NCI-H748 (cell line): Measurements from ENCODE around the gene RYK.
"Not testable (repeated sequence)": the region's sequence is repeated elsewhere in the genome, so short reads cannot be mapped to it uniquely, and the experiment has no call there.

Source experiments
- DNase-seq: peaks from one replicate; lab custom pipeline; 2025; ENCODE audit not compliant: unreplicated experiment; lab: John Stamatoyannopoulos, UW

Gene RYK

DNA sequence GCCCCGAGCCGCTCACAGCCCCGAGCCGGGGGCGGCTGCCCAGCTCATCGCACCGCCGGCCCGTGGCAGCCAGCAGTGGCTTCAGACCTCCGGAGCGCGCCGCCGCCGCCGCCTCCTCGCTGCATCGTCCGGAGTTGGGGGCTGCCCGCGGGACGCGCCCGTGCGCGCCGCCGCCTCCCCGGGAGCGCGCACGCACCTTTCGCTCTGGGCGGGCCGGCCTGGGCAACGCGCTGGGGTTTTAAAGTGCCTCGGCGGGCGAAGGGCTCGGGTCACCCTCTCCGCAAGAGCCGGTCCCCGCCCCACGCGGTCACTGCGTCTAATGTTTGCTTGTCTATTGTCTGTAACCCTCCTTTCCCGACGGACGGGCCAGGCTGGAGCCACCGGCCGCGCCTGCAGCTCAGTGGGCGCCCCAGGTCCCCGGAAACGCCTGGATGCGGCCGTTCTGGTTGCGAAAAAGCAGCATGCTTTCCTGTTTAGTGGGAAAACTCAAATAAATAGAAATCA is at the start of gene RYK:
RYK (minus strand) TSS at position 143 of the 504 bp plus-strand sequence. CDS start 205 bp downstream, outside the sequence.
- peak; percentile 89 for DNase-seq

DNA sequence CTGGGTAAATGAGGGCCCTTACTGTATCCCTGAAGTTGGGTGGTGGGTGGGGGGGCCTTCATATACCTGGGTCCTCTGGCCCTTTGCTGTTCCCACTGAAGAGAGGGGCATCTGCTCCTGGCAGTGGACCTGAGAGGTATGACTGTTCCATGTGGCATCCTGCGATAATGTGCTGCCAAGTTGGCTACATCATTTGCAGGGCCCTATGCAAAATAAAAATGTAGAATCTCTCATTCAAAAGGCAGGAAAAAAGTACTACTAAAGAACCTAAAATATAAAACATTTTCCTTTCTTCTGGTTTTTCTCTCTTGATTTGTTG is 49.2 kb upstream of the RYK start:
- DNase-seq: no peak

DNA sequence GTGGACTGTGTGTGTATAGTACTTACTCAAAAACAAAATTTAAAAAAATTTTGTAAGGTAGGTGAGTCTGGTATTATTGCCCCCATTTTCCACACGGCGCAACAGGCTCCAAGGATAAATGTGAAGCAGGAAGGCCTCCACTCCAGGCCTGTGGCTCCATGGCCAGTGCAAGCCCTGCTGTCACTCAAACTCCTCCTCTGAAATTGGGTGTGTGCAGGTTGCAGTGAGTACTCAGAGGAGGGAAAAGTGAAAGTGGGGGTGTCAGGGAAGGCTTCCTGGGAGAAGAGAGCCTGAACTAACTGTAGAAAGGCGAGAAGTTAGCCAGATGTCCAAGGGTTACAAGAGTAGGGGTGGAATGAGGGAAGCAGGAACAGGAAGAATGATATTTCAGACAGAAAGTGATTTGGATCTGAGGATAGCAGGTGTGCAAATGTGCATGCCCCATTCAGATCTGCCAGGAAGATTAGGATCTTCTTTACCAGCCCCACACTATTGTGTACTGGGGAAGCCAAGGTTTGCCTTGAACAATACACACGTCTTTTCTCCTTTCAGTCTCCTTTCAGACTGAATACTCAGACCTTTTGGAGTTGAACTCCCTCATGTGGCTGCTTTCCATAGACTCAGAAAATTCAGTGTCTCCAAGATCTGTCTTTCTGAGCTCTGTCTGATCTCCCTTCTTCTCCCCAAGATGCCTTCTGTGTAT is 48.7 kb upstream of the RYK start:
- DNase-seq: no peak

DNA sequence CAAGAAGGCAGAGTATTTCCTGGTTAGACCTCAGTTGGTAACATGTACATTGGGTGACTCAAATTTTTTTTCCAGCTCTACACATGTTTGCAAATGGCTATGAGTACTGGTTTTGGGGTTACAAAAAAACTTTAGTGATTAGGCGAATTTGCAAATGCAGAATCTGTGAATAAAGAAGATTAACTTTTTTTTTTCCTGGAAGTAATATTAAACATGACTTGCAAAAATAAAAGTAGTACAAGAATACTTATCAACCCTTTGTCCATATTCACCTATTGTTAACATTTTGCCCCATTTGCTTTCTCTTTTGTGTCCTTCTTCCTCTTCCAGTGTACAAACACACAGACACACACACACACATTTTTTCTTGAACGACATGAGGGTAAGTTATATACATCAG is 47.6 kb upstream of the RYK start:
- no peak for DNase-seq

DNA sequence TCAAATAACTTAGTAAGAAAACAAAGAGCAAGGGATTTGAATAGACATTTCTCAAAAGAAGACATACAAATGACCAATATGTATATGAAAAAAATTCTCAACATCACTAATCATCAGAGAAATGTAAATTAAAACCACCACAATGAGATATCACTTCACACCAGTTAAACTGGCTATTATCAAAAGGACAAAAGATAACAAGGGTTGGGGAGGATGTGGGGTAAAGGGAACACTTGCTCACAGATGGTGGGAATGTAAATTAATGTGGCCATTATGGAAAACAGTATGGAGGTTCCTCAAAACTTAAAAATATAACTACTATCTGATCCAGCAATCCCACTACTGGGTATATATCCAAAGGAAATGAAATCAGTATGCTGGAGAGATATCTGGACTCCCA is 46.0 kb upstream of the RYK start:
- no peak for DNase-seq

DNA sequence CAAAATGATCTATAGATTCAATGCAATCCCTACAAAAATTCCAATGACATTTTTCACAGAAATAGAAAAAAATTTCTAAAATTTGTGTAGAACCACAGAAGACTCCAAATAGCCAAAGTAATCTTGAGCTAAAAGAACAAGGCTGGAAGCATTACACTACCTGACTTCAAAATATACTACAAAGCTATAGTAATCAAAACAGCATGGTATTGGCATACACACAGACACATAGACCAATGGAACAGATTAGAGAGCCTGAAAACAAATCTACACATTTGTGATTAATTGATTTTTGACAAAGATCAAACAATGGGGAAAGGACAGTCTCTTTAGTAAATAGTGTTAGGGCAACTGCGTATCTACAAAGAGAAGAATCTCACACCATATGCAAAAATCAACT is 45.3 kb upstream of the RYK start:
- DNase-seq: no peak

DNA sequence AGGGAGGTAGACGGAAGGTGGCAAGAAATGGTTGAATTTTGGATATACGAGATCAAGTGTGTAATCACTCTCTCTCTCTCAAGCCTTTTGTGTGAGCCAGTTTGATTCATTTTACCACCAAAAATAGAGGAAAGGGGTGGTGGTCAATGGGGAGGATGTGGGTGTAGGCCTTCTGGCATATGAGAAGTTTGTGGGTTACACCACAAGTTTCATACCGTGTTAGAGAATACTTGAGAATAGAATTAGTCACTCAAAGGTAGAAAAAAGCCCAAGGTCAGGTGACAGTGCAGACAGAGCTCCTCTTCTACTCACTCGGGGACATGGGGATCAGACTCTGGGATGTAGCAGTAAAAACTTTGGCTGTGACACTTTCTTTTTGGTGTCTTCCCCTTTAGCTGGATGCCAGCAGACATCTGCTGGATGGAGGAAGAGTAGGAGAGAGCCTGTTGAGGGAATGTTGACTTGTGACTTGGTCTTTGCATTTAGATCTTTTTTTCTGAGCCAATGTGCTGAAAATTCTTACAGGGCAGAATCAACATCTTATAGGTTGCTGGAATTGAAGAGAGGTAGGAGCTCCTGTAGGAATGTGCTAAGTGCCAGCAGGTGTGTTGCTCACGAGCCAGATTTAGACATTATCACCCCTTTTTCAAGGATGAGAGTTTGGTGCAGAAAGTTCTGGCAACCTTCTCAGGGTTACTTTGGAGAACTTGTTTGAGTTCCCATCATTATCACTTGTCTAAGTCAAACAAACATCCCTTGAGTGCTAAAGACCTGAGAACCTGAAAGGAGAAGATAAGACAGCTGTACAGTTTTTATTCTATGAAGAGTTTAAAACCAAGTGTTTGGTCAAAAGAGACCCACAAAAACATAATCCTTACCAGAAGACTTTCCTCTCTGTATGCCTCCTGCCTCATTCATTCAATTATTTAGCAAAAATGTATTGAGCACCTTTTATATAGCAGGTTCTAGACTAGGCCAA is 43.9 kb upstream of the RYK start:
- no peak for DNase-seq

DNA sequence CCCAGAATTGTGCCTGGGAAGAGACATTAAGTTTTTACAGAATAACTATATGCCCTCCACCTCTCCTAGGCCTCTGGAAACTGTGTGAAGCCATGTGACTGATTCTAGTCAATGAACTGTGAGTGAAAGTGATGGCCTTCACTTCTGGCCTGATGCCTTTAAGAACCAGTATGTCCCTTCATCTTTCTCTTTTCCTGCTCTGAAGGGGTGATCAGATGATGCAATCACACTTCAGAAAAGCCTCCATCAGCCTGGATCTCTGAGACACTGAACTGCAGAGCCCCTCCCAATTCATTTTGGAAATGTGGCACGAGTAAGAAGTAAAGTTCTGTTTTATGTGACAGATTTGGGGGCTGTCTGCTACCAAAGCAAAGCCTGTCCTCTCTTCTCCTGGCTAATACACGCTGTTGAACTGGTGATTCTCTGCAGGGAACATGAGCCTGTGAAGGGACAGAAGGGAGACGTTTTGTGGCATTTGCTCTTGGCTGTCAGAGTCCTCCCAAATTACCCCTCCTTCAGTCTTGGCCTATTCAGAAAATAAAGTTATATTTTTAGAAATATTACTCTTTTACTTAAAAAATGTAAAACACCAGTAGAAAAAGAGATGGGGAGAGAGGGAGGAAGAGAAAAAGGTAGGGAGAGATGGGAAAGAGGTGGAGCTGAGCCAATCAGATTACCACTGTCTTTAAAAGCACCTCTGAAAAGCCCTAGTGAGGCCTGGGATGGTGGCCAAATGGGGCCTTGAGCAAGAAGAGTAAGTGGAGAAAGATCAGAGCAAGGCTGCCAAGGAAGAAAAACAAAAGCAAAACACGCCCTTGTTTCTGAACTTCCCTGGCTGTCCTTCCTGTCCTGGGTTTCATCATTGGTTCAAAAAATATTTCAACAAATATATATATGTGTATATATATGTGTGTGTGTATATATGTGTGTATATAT is 40.9 kb upstream of the RYK start:
- no peak for DNase-seq

DNA sequence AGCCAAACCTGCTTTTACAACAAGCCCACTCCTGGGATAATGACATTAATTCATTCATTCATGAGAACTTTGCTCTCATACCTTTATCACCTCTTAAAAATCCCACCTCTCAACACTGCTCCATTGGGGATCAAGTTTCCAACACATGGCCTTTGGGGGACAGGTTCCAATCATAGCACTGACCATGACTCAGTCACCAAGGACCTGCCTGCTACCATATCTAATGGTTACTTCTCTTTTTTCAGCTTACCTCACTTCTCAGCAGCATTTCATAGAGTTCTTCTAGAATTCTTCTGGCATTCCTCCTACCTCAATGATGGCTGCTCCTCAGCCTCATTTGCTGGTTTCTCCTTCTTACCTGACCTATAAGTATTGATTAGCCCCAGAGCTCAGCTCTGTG is 36.9 kb upstream of the RYK start:
- no peak for DNase-seq

DNA sequence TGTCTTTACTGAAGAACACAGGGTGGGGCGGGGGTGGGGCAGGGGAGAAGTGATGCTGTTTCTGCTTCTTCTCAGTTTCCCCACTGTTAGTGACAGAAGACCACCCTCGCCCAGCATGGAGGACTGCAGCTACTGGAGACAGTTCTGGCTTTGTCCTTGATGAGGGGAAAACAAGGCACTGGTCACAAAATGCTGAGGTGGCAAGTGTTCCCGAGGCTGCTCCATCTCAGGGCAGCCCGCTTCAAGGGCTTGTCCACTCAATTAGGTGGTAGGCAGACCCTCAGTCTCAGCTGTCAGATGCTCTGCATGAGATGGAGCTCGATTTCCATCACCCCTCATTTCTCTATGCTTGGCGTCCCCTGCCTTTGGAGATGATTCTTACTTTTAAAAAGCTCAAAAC is 33.8 kb upstream of the RYK start:
- no peak for DNase-seq

DNA sequence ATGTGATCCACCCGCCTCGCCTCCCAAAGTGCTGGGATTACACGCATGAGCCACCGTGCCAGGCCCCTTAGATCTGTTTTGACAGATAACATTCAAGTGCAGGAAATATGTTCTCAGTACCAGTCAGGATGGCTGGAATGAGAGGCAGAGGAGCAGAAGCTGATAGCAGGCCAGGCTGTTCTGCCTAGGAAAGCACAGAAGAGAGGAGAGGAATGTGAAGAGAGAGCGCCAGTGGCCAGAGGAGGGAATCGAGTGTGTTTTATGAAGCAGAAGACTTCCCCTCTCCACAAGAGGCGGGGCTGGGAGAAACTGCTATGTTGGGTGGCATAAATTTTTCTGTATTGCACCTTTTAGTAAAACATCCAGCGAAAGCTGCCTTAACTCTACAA is 32.0 kb upstream of the RYK start:
- DNase-seq: no peak

DNA sequence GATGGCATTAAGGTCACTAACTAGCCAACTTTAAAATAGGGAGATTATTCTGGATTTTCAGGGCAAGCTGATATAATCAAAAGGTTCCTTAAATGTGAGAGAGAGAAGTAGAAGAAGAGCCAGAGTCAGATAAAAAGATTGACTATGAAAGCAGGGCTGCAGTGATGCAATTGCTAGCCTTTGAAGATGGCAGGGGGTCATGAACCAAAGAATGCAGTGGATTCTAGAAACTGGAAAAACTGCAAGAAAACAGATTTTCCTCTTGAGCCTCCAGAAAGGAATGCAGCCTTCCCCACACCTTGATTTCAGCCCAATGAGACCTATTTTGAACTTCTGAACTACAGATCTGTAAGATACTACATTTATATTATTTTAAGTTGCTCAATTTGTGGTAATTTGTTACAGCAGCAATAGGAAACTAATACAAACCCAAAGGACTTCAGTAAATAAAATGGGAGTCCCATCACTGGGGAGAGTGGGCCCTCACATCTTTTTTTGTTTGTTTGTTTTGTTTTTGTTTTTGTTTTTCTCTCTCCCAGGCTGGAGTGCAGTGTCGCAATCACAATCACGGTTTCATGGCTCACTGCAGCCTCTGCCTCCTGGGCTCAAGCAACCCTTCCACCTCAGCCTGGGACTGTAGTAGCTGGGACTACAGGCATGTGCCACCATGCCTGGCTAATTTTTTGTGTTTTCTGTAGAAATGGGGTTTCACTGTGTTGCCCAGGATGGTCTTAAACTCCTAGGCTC is 31.4 kb upstream of the RYK start:
- no peak for DNase-seq

DNA sequence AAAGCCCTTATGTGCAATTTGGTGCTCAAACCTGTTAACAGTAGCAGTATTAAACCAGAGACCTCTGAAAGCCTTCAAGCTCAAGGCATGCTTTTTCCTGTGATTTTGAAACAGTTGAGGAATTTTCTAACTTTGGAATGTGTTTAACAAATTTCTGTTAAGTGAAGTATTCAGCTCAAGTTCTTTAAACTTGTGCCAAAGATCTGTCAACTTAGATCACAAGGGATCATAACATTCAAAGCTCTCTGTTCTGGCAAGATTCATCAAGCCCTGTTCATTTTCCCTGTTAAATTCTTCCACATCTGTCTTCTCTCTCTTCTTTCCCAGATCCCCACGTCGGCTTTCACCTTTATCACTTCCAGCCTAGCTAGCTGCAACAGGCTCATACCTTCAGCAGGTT is 28.8 kb upstream of the RYK start:
- no peak for DNase-seq

DNA sequence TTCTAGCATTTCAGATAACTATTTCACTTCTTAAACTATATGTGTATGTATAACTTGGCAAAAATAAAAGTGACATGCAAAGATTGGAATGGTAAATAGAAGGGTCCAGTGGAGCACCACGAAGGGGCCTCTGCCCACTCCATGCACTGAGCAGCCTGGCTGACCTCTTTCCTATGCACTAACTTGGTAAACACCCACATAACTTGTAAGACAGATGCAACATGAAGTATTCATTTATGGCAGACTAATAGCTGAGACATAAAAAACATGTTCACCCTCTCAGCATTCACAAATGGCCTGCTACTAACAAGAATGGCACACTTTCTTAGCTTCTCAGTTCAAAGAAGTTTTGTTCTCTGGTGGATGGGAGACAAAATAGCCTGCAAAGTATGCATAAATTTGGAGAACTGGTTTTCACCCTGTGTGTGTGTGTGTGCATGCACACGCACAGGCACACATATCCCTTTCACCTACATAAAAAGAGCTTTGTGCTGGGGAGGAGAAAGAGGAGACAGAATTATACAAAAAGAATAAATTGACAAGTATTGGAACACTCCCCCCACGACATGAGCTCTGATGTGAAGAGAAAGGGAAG is 26.5 kb upstream of the RYK start:
- no peak for DNase-seq

DNA sequence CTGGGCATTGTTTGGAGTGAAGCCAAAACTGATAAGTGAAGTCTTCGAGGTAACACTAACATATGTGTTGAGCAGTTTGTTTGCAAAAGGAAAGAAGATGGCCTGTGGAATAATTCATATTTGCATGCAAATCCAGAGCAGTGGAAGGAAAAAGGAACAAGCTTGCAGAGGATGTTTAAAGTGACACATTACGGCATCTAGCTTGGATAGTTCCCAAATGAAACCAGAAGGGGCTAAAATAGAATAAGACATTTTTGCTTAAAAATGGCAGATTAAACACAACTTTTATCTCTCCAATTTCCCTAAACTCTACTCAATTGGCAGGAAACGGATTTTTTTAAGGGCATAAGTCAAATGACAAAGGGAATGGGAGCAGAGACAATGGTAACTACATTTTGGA is 25.4 kb upstream of the RYK start:
- no peak for DNase-seq

DNA sequence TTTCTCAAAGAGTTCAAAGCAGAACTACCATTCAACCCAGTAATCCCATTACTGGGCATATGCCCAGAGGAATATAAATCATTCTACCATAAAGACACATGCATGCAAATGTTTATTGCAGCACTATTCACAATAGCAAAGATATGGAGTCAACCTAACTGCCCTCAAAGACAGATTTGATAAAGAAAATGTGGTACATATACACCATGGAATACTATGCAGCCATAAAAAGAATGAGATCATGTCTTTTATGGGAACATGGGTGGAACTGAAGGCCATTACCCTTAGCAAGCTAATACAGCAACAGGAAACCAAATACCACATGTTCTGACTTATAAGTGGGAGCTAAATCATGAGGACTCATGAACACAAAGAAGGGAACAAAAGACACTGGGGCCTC is 24.5 kb upstream of the RYK start:
- not testable (repeated sequence) for DNase-seq

DNA sequence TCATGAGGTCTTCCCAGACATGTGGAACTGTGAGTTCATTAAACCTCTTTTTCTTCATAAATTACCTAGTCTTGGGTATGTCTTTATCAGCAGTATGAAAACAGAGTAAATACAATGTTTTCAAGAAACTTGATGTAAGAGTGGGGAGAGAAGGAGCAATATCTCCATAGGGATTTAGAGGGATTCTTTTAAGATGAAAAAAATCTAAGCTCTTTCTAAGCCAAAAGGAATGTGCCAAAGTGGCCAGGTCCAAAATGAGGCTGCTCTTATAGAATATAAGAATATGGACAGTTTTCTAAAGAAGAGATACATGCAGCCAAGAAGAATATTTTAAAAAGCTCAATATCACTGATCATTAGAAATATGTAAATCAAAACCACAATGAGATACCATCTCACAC is 23.9 kb upstream of the RYK start:
- DNase-seq: no peak

DNA sequence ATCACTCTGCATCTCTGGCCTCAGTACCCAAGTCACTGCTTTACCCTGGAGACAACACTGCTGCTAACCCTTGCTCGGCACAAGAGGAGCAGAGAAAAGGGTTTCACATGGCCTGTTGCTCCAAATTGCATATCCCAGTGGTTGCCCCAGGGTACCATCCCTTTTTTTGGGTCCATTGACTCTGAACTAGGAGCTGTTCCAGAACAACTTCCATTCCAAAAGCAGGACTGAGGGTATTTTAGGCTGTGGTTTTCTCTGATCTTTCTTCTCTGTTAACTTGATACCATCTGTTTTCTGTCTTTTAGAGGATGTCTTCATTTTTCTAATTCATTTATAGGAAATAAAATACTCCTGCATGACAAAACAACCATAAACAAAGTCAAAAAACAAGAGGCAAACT is 17.3 kb upstream of the RYK start:
- no peak for DNase-seq

DNA sequence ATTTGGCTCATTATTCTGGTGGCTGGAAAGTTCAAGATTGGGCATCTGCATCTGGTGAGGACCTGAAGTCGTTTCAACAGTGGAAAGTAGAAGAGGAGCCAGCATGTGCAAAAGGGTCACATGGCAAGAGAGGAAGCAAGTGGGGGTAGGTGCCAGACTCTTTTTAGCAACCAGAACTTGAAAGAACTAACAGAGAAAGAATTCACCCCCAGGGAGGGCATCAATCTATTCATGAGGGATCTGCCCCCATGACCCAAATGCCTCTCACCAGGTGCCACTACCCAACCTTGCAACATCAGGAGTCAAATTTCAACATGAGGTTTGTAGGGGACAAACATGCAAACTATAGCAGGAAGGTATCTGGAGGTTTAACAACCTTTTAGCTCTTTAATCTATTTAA is 10.3 kb upstream of the RYK start:
- DNase-seq: peak; percentile 7

DNA sequence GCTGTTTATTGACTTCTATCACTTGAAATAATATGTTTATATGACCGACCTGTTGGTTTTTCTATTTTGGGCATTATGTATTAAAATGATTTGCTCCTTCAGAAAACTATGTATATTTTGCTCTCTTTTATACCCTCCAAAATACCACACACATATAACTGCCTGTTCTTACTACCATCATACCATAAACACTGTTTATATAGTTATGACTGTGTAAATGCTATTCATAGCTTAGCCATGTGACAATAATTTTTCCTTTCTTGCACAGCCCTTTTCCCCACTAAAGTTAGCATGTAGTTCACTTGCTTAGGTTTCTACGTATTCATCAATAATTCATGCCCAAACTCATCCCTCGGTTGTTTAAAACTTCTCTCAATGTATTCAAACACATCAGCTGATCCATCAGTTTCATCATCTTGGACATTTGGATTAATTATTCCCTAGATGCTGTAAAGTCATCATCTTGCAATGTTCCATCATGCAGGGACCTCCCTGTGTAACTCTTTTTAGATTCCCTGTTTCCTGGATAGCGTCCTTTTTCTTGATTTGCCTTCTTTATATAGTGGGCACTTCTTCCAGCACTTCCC is 8.2 kb upstream of the RYK start:
- DNase-seq: no peak
